ENCODE results near the gene PELI2. TPM values are rescaled to one million over a fixed set of nuclear protein-coding genes. Genes with fewer than 3 reads are reported as not detected.

The PELI2 gene
- total RNA-seq, 2 donors from 2014 or later, result 9.8 to 13.9 TPM

- DNase-seq, result no peak
These were observed 224.3 kb downstream of the PELI2 start for GRCh38 chr14:56342494-56342942.

GRCh38 chr14:56349960-56350359, 231.7 kb downstream of the PELI2 start:
- Histone ChIP-seq H3K4me3 (no peak overlapping the region), H3K9ac (ENCODE audit: low read depth in 2 of 2, low read length in 2 of 2) (no peak overlapping the region), H3K4me1 (no peaks in the 10 kb centered on the region), H3K9me3 (no peaks in the 10 kb centered on the region), H3K27me3 (no peaks in the 10 kb centered on the region), H3K27ac (no peak overlapping the region), H3K36me3 (no peaks in the 10 kb centered on the region)
- intact Hi-C loops (cut with DNase I), result no loop called here
- DNase-seq, result no peak
- no peak for TF ChIP-seq CTCF (IDR thresholded peaks at IDR 0.05)

More at GRCh38 chr14:56342494-56342942, 224.3 kb downstream of the PELI2 start:
- no peak overlapping the region for H3K27ac ChIP-seq
- intact Hi-C loops (cut with DNase I), result no loop called here
- H3K9me3 ChIP-seq, result no peaks in the 10 kb centered on the region
- H3K4me1 ChIP-seq, result no peaks in the 10 kb centered on the region
- TF ChIP-seq CTCF (IDR thresholded peaks at IDR 0.05), result no peak
- no peak overlapping the region for H3K9ac ChIP-seq (ENCODE audit: low read depth in 2 of 2, low read length in 2 of 2)
- no peaks in the 10 kb centered on the region for H3K36me3 ChIP-seq
- no peaks in the 10 kb centered on the region for H3K27me3 ChIP-seq
- H3K4me3 ChIP-seq, result no peak overlapping the region
